Esophagus muscularis mucosa (tissue), 4 donors: ENCODE data around the gene CCN5. TPM values are rescaled to one million over a fixed set of nuclear protein-coding genes. Genes with fewer than 3 reads are reported as not detected.

Experiments
- DNase-seq: peaks from one replicate; pipeline ENCODE4 v3.0.0-alpha.2; 2017; ENCODE audit errors: extremely low spot score
- H3K27ac ChIP-seq, 4 donors: fragments of 200-600 bp; sonication (generic); replicated peaks in 1 of 4; 1 replicate in 3 of 4; 2 replicates in 1 of 4; pipeline ENCODE4 v1.5.1; 2016 to 2019; ENCODE audit warnings: mild to moderate bottlenecking in 1 of 4
- H3K27me3 ChIP-seq, 4 donors: fragments of 200-600 bp; sonication (generic); one replicate each; pipeline versions ENCODE4 v1.5.1 to v1.6.0; 2016 to 2019
- H3K36me3 ChIP-seq, 4 donors: fragments of 200-600 bp; sonication (generic); one replicate each; pipeline ENCODE4 v1.5.1; 2016 to 2019
- H3K4me1 ChIP-seq, 4 donors: fragments of 200-600 bp; sonication (generic); one replicate each; pipeline ENCODE4 v1.5.1; 2016 to 2019
- H3K4me3 ChIP-seq, 4 donors: fragments of 200-600 bp; sonication (generic); 1 replicate in 2 of 4; 2 replicates in 2 of 4; pipeline ENCODE4 v1.5.1; 2016 to 2019; ENCODE audit warnings: mild to moderate bottlenecking in 4 of 4, moderate library complexity in 1 of 4
- H3K9me3 ChIP-seq, 4 donors: fragments of 200-600 bp; sonication (generic); 1 replicate in 3 of 4; 2 replicates in 1 of 4; pipeline ENCODE4 v1.5.1; 2016 to 2019
- CTCF ChIP-seq, 3 experiments: fragments of 200-600 bp in 2 of 3; fragments of 450-650 bp in 1 of 3; sonication (generic) in 2 of 3; IDR thresholded peaks; one replicate each; pipeline ENCODE4 v1.5.1; 2017 to 2019; ENCODE audit warnings: antibody characterized with exemption in 3 of 3, mild to moderate bottlenecking in 2 of 3, moderate library complexity in 1 of 3
- EP300 ChIP-seq: sonication (generic); formaldehyde crosslinking; IDR thresholded peaks from one replicate; pipeline ENCODE4 v1.6.1; 2017; ENCODE audit warnings: antibody characterized with exemption
- POLR2A ChIP-seq: fragments of 450-650 bp; IDR thresholded peaks from one replicate; pipeline ENCODE4 v1.6.1; 2017; ENCODE audit warnings: antibody characterized with exemption, moderate library complexity, mild to moderate bottlenecking, low read depth
- POLR2AphosphoS5 ChIP-seq, 2 donors: sonication (generic); formaldehyde crosslinking; IDR thresholded peaks; one replicate each; pipeline ENCODE4 v1.6.1; 2017; ENCODE audit warnings: antibody characterized with exemption in 2 of 2
- WGBS: methylation state at CpG from one replicate; pipeline ENCODE4 v1.1.5; 2018; 5-methylcytosine and 5-hydroxymethylcytosine counted together
- intact Hi-C: fragments of 100-400 bp; cut with DNase I; formaldehyde crosslinking; loops from one replicate; pipeline ENCODE4 v1.15.1; 2023
- total RNA-seq, 4 donors: library from RNA; depleted of rRNA; stranded (reverse); fragments of >200 nt; gene quantifications; one replicate each; pipeline versions ENCODE4 v1.1.0 to v1.2.1, GENCODE V29; 2016

The CCN5 gene
- total RNA-seq, 4 donors from 2014 or later = 350 to 833 (median 456) TPM

DNA sequence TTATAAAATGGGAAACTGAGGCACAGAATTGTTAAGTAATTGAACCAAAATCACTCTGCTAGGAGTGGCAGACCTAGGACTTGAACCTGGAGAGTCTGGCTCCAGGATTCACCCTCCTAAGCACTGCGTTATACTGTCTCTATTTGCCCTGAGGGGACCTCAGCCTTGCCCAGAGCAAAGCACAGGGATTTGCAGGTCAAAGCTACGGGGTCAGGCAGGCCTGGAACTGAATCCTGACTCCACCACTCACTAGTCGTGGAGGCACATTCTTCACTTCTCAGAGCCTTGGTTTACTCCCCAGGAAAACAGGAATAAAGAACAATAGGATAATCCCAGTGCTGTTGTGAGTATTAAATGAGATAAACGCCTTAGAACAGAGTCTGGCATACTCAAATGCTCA, 49.9 kb downstream of the CCN5 start:
- no peaks in the 10 kb centered on the region for H3K9me3 ChIP-seq
- WGBS = 61% methylated on average over 4 of the region's 4 CpGs
- H3K27ac ChIP-seq = no peak overlapping the region
- TF ChIP-seq CTCF (IDR thresholded peaks at IDR 0.05) = no peak
- no peak for TF ChIP-seq EP300
- no peak for TF ChIP-seq POLR2A
- TF ChIP-seq POLR2AphosphoS5 (IDR thresholded peaks at IDR 0.05) = no peak
- no peak overlapping the region for H3K4me3 ChIP-seq
- no peak for DNase-seq
- H3K27me3 ChIP-seq = peaks cover 0 to 39% (median 0%) of the 10 kb centered on the region in 4 donors
- H3K36me3 ChIP-seq = no peaks in the 10 kb centered on the region
- intact Hi-C loops = no loop called here
- H3K4me1 ChIP-seq = peaks cover 5 to 18% (median 12%) of the 10 kb centered on the region in 4 donors

- no peaks in the 10 kb centered on the region for H3K9me3 ChIP-seq
- WGBS = 73% methylated on average over 7 of the region's 7 CpGs
- TF ChIP-seq POLR2A = no peak
- TF ChIP-seq POLR2AphosphoS5 (IDR thresholded peaks at IDR 0.05) = no peak
- TF ChIP-seq EP300 = no peak
- no peak for TF ChIP-seq CTCF (IDR thresholded peaks at IDR 0.05)
- intact Hi-C loops = no loop called here
- H3K36me3 ChIP-seq = no peaks in the 10 kb centered on the region
- peaks cover 5 to 18% (median 12%) of the 10 kb centered on the region in 4 donors for H3K4me1 ChIP-seq
- H3K27me3 ChIP-seq = peaks cover 0 to 46% (median 0%) of the 10 kb centered on the region in 4 donors
- H3K4me3 ChIP-seq = no peak overlapping the region
- H3K27ac ChIP-seq = no peak overlapping the region
- DNase-seq = no peak
Observed at GRCh38 chr20:44765701-44766347, 50.7 kb downstream of the CCN5 start.

DNA sequence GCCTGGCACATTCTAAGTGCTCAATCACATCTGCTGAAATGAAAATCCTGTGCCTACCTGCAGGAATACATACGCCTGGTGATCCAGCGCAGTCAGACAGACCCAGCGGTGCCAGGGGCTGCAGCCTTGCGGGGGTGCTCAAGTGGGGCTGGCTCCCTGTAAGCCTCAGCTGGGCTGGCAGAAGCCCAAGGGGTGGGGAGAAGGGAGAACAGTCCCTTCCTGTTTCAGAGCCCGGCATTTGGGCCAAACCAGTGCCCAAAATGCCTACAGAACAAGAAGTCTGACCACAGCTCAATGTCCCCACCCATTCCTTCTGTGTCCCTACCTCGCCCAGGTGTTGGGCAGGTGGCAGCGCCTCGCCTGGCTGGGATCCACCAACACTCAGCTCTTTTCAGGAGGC, 53.1 kb downstream of the CCN5 start:
- H3K4me1 ChIP-seq = no peaks in the 10 kb centered on the region
- no peak overlapping the region for H3K4me3 ChIP-seq
- DNase-seq = no peak
- no peak for TF ChIP-seq EP300
- no peak for TF ChIP-seq POLR2AphosphoS5 (IDR thresholded peaks at IDR 0.05)
- TF ChIP-seq POLR2A = no peak
- no peak for TF ChIP-seq CTCF (IDR thresholded peaks at IDR 0.05)
- no peak overlapping the region for H3K27ac ChIP-seq
- intact Hi-C loops = no loop called here
- H3K27me3 ChIP-seq = peaks cover 0 to 70% (median 0%) of the 10 kb centered on the region in 4 donors
- no peaks in the 10 kb centered on the region for H3K9me3 ChIP-seq
- H3K36me3 ChIP-seq = no peaks in the 10 kb centered on the region
- 66% methylated on average over 4 of the region's 8 CpGs for WGBS

- H3K36me3 ChIP-seq = no peaks in the 10 kb centered on the region
- H3K9me3 ChIP-seq = no peaks in the 10 kb centered on the region
- DNase-seq = no peak
- H3K4me1 ChIP-seq = no peaks in the 10 kb centered on the region
- intact Hi-C loops = no loop called here
- no peak overlapping the region for H3K27ac ChIP-seq
- TF ChIP-seq EP300 (no peak), POLR2AphosphoS5 (IDR thresholded peaks at IDR 0.05) (no peak), CTCF (IDR thresholded peaks at IDR 0.05) (no peak), POLR2A (no peak)
- no peak overlapping the region for H3K4me3 ChIP-seq
- peaks cover 0 to 77% (median 0%) of the 10 kb centered on the region in 4 donors for H3K27me3 ChIP-seq
- 43% methylated on average over 5 of the region's 5 CpGs for WGBS
Observed at GRCh38 chr20:44768854-44769480, 53.8 kb downstream of the CCN5 start.
